Neural cell (in vitro differentiated cells): ENCODE measurements around the gene ACTN4.

Experiments
- CTCF ChIP-seq: fragments of 450-650 bp; IDR thresholded peaks from 2 replicates; pipeline ENCODE4 v1.5.1; 2014; ENCODE audit warnings: antibody characterized with exemption, mild to moderate bottlenecking, moderate library complexity; ENCODE audit not compliant: poor library complexity, severe bottlenecking
- EP300 ChIP-seq: fragments of 450-650 bp; conservative IDR thresholded peaks from 2 replicates; pipeline ENCODE4 v1.6.1; 2014; ENCODE audit warnings: antibody characterized with exemption, mild to moderate bottlenecking, moderate library complexity; ENCODE audit not compliant: poor library complexity, severe bottlenecking
- MXI1 ChIP-seq: fragments of 450-650 bp; conservative IDR thresholded peaks from 2 replicates; pipeline ENCODE4 v1.6.1; 2014; ENCODE audit warnings: antibody characterized with exemption, mild to moderate bottlenecking; ENCODE audit not compliant: poor library complexity, severe bottlenecking
- POLR2AphosphoS5 ChIP-seq: IDR thresholded peaks from 2 replicates; pipeline ENCODE4 v1.6.1; 2012
- RAD21 ChIP-seq: fragments of 450-650 bp; conservative IDR thresholded peaks from 2 replicates; pipeline ENCODE4 v1.6.1; 2014; ENCODE audit warnings: antibody characterized with exemption, mild to moderate bottlenecking, moderate library complexity
- REST ChIP-seq: IDR thresholded peaks from 2 replicates; pipeline ENCODE4 v1.6.1; 2012; ENCODE audit warnings: borderline replicate concordance
- SMC3 ChIP-seq: fragments of 450-650 bp; conservative IDR thresholded peaks from 2 replicates; pipeline ENCODE4 v1.6.1; 2014; ENCODE audit warnings: antibody characterized with exemption, mild to moderate bottlenecking, moderate library complexity; ENCODE audit not compliant: poor library complexity
- TAF1 ChIP-seq: IDR thresholded peaks from 2 replicates; pipeline ENCODE4 v1.6.1; 2012; ENCODE audit warnings: low read depth

- no peak for TF ChIP-seq CTCF
- no peak for TF ChIP-seq EP300
- no peak for TF ChIP-seq POLR2AphosphoS5
- no peak for TF ChIP-seq REST
- TF ChIP-seq RAD21: no peak
- no peak for TF ChIP-seq TAF1
- TF ChIP-seq MXI1: no peak
- no peak for TF ChIP-seq SMC3
Measured at GRCh38 chr19:38763795-38764220, 116.4 kb downstream of the ACTN4 start.
